GM19025 (cell line): ENCODE measurements around the gene SSBP4.

Experiments
- ATAC-seq: cut with Tn5 transposase; IDR thresholded peaks from one replicate; pipeline ENCODE4 v1.9.1; 2021; ENCODE audit warnings: mild to moderate bottlenecking, low read depth, moderate library complexity; ENCODE audit not compliant: unreplicated experiment

Gene SSBP4

GRCh38 chr19:18431351-18432197 lies 12.4 kb downstream of the SSBP4 start:
- no peak for ATAC-seq

GRCh38 chr19:18432275-18433014 lies 13.2 kb downstream of the SSBP4 start:
- no peak for ATAC-seq

- ATAC-seq = no peak
These were observed 14.0 kb downstream of the SSBP4 start for GRCh38 chr19:18433015-18433691.

GRCh38 chr19:18433735-18434398 lies 14.7 kb downstream of the SSBP4 start:
- ATAC-seq = no peak

- ATAC-seq = no peak
These were observed 15.4 kb downstream of the SSBP4 start for GRCh38 chr19:18434411-18435175.

- ATAC-seq = no peak
These were observed 16.1 kb downstream of the SSBP4 start for GRCh38 chr19:18435178-18435841.

GRCh38 chr19:18435842-18436670 lies 16.9 kb downstream of the SSBP4 start:
- no peak for ATAC-seq

GRCh38 chr19:18436671-18437490 lies 17.7 kb downstream of the SSBP4 start:
- peak; percentile 48 for ATAC-seq

- ATAC-seq = no peak
These were observed 18.5 kb downstream of the SSBP4 start, which contains the start of gene ISYNA1 for GRCh38 chr19:18437491-18438330. ISYNA1 (minus strand) TSS chr19:18438133; CDS start chr19:18437979, 154 bp downstream.

GRCh38 chr19:18438331-18439024 lies 19.3 kb downstream of the SSBP4 start:
- ATAC-seq = no peak

GRCh38 chr19:18439025-18439909 lies 20.1 kb downstream of the SSBP4 start:
- no peak for ATAC-seq

GRCh38 chr19:18439910-18440237 lies 20.7 kb downstream of the SSBP4 start:
- no peak for ATAC-seq

- ATAC-seq = no peak
These were observed 21.2 kb downstream of the SSBP4 start for GRCh38 chr19:18440415-18440877.

- ATAC-seq = no peak
These were observed 22.0 kb downstream of the SSBP4 start for GRCh38 chr19:18440936-18441803.
